Tibial nerve (tissue), 4 donors: ENCODE results near the gene FBL.
"Not testable (repeated sequence)": the region's sequence is repeated elsewhere in the genome, so short reads cannot be mapped to it uniquely, and the experiment has no call there.

Experiments used
- EP300 ChIP-seq, 2 donors: sonication (generic); formaldehyde crosslinking; IDR thresholded peaks; one replicate each; pipeline ENCODE4 v1.6.1; 2017; ENCODE audit warnings: antibody characterized with exemption in 2 of 2, mild to moderate bottlenecking in 1 of 2
- TF ChIP-seq, protein P1 (sequence below), 5 experiments: fragments of 200-600 bp in 3 of 5; fragments of 450-650 bp in 2 of 5; sonication (generic) in 3 of 5; IDR thresholded peaks; one replicate each; pipeline ENCODE4 v1.5.1; 2016 to 2019; ENCODE audit warnings: antibody characterized with exemption in 5 of 5, mild to moderate bottlenecking in 3 of 5, moderate library complexity in 2 of 5

DNA sequence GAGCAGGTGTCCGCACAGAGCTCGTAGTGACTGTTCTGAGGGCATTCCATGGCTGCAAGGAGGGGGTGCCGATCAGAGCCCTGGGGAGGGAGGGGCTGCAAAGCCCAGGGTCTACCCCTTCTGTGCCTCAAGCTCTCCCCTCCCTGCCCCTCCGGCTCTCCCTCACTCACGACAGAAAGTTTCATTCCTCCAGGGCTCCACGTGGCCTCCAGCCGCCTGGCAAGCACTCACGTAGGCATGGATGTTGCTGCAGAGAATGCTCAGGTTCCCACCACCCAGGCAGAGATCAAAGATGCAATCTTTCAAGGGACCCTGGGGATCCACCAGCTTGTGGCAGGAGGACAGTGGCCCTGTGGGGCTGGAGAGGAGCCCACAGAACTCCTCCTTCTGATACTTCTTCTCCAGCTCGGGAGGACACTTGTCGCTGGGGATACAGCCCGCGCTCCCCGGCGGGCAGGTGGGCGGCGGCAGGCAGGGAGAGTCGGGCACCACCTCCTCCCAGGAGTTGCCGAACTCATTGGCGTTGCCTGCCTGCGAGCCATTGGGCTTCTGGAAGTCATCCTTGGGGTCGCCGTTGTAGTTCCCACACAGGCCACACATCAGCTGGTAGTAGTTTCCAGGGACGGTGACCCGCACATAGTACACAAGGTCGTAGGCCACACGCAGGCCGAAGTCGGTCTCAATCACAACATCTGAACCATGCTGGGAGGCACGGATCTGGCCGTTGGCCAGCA is 39.8 kb upstream of the FBL start:
- TF ChIP-seq, protein P1, sequence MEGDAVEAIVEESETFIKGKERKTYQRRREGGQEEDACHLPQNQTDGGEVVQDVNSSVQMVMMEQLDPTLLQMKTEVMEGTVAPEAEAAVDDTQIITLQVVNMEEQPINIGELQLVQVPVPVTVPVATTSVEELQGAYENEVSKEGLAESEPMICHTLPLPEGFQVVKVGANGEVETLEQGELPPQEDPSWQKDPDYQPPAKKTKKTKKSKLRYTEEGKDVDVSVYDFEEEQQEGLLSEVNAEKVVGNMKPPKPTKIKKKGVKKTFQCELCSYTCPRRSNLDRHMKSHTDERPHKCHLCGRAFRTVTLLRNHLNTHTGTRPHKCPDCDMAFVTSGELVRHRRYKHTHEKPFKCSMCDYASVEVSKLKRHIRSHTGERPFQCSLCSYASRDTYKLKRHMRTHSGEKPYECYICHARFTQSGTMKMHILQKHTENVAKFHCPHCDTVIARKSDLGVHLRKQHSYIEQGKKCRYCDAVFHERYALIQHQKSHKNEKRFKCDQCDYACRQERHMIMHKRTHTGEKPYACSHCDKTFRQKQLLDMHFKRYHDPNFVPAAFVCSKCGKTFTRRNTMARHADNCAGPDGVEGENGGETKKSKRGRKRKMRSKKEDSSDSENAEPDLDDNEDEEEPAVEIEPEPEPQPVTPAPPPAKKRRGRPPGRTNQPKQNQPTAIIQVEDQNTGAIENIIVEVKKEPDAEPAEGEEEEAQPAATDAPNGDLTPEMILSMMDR (IDR thresholded peaks at IDR 0.05) = not testable (repeated sequence)
- TF ChIP-seq EP300 (IDR thresholded peaks at IDR 0.05) = not testable (repeated sequence)
